Endothelial cell of umbilical vein (primary cell): ENCODE results near the gene XPO6.

Source experiments
- EZH2 ChIP-seq: IDR thresholded peaks from 2 replicates; pipeline ENCODE4 v1.6.1; 2012; ENCODE audit warnings: borderline replicate concordance, low read depth, mild to moderate bottlenecking, moderate library complexity, low read length, inconsistent platforms; ENCODE audit not compliant: severe bottlenecking
- GATA2 ChIP-seq: IDR thresholded peaks from 2 replicates; pipeline ENCODE4 v1.7.0; 2011; ENCODE audit warnings: low read depth, mild to moderate bottlenecking, moderate library complexity, mixed read lengths, low read length; ENCODE audit not compliant: insufficient read length, insufficient read depth
- MAX ChIP-seq: IDR thresholded peaks from 2 replicates; pipeline ENCODE4 v1.6.1; 2011; ENCODE audit not compliant: insufficient read depth, insufficient read length
- MYC ChIP-seq: IDR thresholded peaks from one replicate; pipeline ENCODE4 v1.6.1; 2011; ENCODE audit warnings: mild to moderate bottlenecking, low read depth, low read length
- POLR2A ChIP-seq: IDR thresholded peaks from 2 replicates; pipeline ENCODE4 v1.6.1; 2012; ENCODE audit warnings: low read depth, mild to moderate bottlenecking, control low read depth, low read length
- POLR2AphosphoS5 ChIP-seq: IDR thresholded peaks from 2 replicates; pipeline ENCODE4 v1.6.1; 2012; ENCODE audit warnings: low read depth, mild to moderate bottlenecking, control low read depth, low read length, moderate library complexity; ENCODE audit not compliant: insufficient read depth
- TF ChIP-seq, protein P1 (sequence below), 2 donors: IDR thresholded peaks; 1 replicate in 1 of 2; 2 replicates in 1 of 2; pipeline ENCODE4 v1.5.1; 2011; ENCODE audit warnings: low read length in 2 of 2, mild to moderate bottlenecking in 2 of 2, moderate library complexity in 2 of 2, control low read depth in 1 of 2, inconsistent platforms in 1 of 2, low read depth in 1 of 2; ENCODE audit not compliant: insufficient read depth in 1 of 2; ENCODE audit errors: extremely low read depth in 1 of 2

DNA sequence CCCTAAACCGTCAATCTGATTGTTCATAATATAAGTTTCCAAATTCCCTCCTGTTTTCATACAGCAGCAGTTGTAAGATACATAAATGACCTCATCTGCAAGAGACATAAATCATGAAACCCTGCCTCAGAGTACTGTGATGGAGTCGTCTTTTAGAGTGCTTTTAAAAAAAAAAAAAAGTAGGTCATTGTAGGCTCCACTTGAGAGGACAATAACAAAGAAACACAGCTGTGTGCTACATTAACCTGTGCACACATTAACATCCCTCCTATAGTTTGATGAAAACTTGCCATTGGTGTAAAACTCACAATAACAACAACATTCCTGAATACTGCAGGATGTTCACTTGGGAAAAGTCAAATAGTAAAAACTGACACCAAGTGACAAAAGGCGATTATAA, 56.5 kb downstream of the XPO6 start:
- TF ChIP-seq POLR2A (no peak), GATA2 (no peak), MYC (no peak), MAX (no peak), POLR2AphosphoS5 (no peak), EZH2 (no peak)
- TF ChIP-seq, protein P1, sequence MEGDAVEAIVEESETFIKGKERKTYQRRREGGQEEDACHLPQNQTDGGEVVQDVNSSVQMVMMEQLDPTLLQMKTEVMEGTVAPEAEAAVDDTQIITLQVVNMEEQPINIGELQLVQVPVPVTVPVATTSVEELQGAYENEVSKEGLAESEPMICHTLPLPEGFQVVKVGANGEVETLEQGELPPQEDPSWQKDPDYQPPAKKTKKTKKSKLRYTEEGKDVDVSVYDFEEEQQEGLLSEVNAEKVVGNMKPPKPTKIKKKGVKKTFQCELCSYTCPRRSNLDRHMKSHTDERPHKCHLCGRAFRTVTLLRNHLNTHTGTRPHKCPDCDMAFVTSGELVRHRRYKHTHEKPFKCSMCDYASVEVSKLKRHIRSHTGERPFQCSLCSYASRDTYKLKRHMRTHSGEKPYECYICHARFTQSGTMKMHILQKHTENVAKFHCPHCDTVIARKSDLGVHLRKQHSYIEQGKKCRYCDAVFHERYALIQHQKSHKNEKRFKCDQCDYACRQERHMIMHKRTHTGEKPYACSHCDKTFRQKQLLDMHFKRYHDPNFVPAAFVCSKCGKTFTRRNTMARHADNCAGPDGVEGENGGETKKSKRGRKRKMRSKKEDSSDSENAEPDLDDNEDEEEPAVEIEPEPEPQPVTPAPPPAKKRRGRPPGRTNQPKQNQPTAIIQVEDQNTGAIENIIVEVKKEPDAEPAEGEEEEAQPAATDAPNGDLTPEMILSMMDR (IDR thresholded peaks at IDR 0.05; ENCODE audit: extremely low read depth in 1 of 2, insufficient read depth in 1 of 2, low read depth in 1 of 2, low read length in 2 of 2): no peak
